Activated CD8-positive, alpha-beta memory T cell treated with anti-CD3 and anti-CD28 coated beads, Interleukin-2, amount 10 ng/mL, durations not matched to agents 7 days and 5 days (primary cell): ENCODE data around the gene ARSB. TPM values are rescaled to one million over a fixed set of nuclear protein-coding genes. Genes with fewer than 3 reads are reported as not detected.

Experiments
- total RNA-seq, 2 experiments: library from RNA; stranded (reverse); gene quantifications; one replicate each; pipeline ENCODE4 v1.2.3, GENCODE V29; 2021

ARSB gene
- total RNA-seq, 2 experiments from 2014 or later: 12.3 to 13.0 TPM

Other genes starting within 250 kb of the ARSB start
- under 1 TPM; 0.33 to 0.70 TPM for gene DMGDH, start 84.4 kb upstream of the ARSB start, total RNA-seq
- gene BHMT2, start 84.5 kb upstream of the ARSB start, total RNA-seq: not detected
- not detected for gene BHMT, start 126.5 kb upstream of the ARSB start, total RNA-seq